NCI-H146 (cell line): ENCODE measurements around the gene DLEC1.
"Not testable (repeated sequence)": the region's sequence is repeated elsewhere in the genome, so short reads cannot be mapped to it uniquely, and the experiment has no call there.

Source experiments
- DNase-seq: peaks from one replicate; lab custom pipeline; 2025; lab: John Stamatoyannopoulos, UW

DLEC1 gene

DNA sequence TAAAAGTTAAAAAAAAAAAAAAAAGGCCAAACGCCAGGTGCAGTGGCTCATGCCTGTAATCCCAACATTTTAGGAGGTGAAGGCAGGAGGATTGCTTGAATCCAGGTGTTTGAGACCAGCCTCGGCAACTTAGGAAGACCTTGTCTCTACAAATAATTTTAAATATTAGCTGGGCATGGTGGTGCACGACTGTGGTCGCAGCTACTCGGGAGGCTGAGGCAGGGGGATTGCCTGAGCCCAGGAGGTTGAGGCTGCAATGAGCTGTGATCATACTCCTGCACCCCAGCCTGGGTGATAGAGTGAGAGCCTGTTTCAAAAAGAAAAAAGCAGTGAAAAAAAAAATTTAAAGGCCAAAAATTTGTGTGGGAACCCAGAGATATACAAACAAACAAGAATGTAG lies 2.7 kb upstream of the DLEC1 start:
- DNase-seq: no peak

- DNase-seq: no peak
Observed at GRCh38 chr3:38036906-38037305, 2.1 kb upstream of the DLEC1 start.

DNA sequence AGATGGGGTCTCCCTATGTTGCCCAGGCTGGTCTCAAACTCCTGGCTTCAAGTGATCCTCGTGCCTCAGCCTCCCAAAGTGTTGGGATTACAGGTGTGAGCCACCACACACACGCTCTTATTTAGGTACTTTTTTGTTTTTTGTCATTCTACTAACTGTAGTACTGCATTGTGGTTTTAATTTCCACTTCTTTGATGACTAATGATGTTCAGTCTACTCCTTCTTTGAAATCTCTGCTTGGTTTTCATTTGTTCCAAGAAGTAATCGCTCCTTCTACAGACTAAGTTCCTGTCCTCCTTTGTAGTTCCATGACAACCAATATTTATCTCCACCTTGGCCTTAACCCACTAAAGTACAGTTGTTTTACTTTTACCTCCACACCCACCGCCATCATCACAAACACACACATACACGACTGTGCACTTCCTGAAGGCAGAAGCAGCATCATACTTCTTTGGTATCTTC lies 529 bp upstream of the DLEC1 start:
- no peak for DNase-seq

DNA sequence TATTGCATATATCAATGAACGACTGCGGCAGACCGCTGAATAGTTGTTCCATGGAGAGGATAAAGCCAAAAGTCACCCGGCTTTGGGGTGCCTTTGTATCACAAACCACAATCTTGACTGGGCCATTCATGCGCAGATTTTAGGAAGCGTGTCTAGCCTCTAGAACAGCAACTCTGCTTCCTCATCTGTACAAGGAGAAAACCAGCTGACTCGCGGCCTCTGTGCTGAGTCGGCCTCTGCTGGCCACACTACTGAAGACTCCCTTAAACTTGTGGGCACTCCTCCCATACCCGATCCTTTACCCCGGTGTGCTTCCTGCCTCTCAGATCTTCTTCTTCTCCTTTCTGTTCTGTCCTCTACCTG lies 872 bp downstream of the DLEC1 start:
- DNase-seq: no peak

DNA sequence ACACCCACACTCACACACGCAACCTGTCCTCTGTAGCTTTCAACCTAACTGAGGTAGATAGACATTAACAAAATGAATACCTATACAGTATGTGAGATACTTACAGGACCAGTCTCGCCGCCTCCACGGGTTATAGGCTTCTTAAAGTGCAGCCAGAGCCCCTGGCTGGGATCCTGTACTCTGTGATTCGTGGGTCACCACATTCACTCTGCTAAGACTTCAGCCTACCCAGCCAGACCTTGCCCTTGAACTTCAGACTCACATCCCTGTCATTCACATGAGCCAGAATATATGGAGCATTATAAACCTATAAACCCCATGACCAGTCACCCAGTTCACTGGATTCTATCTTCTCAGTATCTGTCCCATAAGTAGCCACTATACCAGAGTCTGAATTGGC lies 1.4 kb downstream of the DLEC1 start:
- no peak for DNase-seq

DNA sequence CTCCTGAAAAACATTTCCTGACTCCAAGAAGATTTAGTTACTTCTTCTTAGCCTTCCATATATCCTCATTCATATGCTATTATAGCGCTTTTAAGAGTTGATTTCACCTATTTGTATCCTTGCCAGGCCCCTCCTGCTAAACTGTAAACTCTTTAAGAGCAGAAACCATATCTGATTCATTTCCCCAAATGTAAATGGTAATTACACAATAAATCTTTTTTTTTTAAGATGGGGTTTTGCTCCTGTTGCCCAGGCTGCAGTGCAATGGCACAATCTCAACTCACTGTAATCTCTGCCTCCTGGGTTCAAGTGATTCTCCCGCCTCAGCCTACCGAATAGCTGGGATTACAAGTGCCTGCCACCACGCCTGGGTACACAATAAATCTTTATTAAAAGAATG lies 4.5 kb downstream of the DLEC1 start:
- no peak for DNase-seq

DNA sequence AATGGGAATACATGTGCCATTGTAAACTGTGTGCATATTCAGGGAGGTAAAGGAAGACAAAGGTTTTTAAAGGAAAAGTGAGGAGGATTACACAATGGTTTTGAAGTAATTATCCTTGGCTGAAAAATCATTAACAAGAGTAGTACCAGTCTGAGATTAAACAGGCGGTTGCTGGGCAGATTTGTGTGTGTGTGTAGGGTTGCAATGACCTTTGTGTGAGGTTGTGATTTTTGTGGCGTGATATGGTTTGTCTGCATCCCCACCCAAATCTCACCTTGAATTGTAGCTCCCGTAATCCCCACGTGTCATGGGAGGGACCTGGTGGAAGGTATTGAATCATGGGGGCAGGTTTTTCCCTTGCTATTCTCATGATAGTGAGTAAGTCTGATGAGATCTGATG lies 7.0 kb downstream of the DLEC1 start:
- no peak for DNase-seq

GRCh38 chr3:38046821-38047220 lies 7.8 kb downstream of the DLEC1 start:
- no peak for DNase-seq

DNA sequence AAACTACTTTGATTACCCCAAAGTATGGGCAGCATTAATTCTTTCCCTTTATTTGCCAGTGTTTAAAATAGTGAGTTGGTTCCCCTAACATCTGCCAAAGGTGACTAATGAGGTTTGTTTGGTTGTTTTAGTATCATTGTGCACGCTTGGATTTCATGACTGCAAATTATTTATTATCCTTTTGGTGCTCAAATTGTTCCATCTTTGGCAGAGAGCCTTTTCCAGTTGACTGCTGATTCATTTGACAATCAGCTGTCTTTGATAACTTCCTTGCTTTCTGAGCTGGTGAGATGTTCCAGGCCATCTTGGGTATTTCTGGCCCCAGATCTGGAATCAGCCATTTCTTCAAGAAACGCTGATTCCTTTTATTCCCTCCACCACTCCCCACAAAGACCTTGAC lies 8.9 kb downstream of the DLEC1 start:
- DNase-seq: no peak

GRCh38 chr3:38049358-38050126 lies 10.5 kb downstream of the DLEC1 start:
- no peak for DNase-seq

DNA sequence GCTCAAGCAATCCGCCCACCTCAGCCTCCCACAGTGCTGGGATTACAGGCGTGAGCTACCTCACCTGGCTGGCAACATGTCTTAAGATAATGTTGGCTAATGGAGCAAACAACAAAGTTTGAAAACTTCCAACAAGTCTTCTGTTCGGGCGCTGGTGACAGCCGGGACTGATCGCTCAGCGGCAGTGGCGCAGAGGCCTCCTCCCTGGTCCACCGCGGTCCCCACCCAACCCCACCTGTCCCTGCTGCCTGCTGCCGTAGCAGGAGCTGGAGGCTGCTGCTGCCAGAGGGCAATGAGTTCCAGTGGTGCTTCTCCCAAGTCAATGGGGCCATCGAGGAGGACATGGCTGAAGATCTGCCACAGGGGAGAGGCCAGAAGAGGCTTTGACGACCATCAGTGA lies 12.1 kb downstream of the DLEC1 start:
- DNase-seq: no peak

DNA sequence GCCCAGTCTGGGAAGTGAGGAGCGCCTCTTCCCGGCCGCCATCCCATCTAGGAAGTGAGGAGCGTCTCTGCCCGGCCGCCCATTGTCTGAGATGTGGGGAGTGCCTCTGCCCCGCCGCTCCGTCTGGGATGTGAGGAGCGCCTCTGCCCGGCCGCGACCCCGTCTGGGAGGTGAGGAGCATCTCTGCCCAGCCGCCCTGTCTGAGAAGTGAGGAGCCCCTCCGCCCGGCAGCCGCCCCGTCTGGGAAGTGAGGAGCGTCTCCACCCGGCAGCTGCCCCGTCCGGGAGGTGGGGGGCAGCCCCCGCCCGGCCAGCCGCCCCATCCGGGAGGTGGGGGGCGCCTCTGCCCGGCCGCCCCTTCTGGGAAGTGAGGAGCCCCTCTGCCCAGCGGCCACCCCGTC lies 14.3 kb downstream of the DLEC1 start:
- not testable (repeated sequence) for DNase-seq

GRCh38 chr3:38053813-38054498 lies 14.9 kb downstream of the DLEC1 start:
- not testable (repeated sequence) for DNase-seq

- no peak for DNase-seq
Observed at GRCh38 chr3:38054499-38055001, 15.5 kb downstream of the DLEC1 start.

GRCh38 chr3:38059148-38059547 lies 20.1 kb downstream of the DLEC1 start:
- DNase-seq: no peak

- DNase-seq: no peak
Observed at GRCh38 chr3:38059591-38059990, 20.6 kb downstream of the DLEC1 start.

GRCh38 chr3:38062809-38063208 lies 23.8 kb downstream of the DLEC1 start:
- no peak for DNase-seq

- DNase-seq: not testable (repeated sequence)
Observed at GRCh38 chr3:38064453-38064852, 25.4 kb downstream of the DLEC1 start.

- DNase-seq: no peak
Observed at GRCh38 chr3:38067508-38068233, 28.7 kb downstream of the DLEC1 start.

DNA sequence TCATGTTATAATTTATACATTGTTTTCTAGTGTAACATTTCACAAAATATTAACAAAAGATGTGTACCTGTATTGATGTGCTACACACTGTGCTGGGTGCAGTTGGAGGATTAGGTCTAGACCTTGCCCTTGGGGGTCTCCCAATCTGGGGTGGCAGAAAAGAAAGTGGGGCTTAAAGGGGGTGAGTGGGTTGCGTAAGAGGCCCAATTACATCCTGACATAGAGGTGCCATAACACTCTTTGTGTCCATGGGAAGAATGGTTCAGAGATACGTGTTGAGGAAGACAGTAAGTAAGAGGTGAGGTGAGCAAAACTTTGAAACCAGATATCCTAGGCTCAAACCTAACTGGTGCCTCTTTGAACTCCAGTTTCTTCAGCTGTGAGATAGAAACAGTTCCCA lies 31.0 kb downstream of the DLEC1 start:
- no peak for DNase-seq

DNA sequence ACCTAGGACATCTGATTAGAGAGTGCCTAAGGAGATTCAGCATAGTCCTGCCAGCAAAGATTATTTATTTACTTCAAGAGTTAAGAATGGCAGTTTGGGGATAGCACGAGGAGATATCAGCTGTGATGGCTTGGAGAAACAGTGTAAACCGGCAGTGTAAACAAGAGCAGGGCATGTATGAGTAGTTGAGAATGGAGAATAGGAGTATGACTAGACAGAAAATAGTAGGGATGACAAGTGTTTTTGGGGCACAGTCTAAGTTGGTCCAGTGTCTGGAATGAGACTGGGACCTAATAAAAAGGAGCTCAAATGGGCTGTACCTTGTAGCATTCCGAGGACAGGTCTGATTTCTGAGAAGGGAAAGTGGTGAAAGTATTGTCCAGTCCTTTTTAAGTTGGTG lies 38.1 kb downstream of the DLEC1 start:
- DNase-seq: not testable (repeated sequence)

DNA sequence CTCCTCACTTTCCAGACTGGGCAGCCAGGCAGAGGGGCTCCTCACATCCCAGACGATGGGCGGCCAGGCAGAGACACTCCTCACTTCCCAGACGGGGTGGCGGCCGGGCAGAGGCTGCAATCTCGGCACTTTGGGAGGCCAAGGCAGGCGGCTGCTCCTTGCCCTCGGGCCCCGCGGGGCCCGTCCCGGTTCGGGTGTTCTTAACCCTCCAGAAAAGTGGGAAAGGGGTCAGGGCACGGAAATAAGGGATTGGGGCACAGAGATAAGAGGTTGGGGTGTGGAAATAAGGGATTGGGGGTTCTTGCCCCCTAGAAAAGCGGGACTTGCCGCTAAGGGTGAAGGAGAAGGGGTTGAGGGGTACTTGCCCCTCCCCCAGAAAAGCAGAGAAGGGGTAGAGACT lies 43.3 kb downstream of the DLEC1 start:
- DNase-seq: not testable (repeated sequence)

GRCh38 chr3:38083254-38083653 lies 44.2 kb downstream of the DLEC1 start:
- not testable (repeated sequence) for DNase-seq
